WTC11 (cell line): ENCODE data around the gene BEST4. TPM values are rescaled to one million over a fixed set of nuclear protein-coding genes. Genes with fewer than 3 reads are reported as not detected.
A peak's percentile ranks its signal among the peaks of the same experiment; 100 is the strongest.

ENCODE experiments used
- ATAC-seq: fragments of 200-7000 bp; cut with Tn5 transposase; 2 replicates; pipeline ENCODE4 v1.10.0; 2021; ENCODE audit warnings: mild to moderate bottlenecking, moderate library complexity
- CTCF ChIA-PET: fragments of 300-600 bp; sonication (Branson Sonifier 250); formaldehyde crosslinking; loops from one replicate; lab custom pipeline; 2021; ENCODE audit warnings: antibody characterized with exemption; lab: Charles Lee
- POLR2A ChIA-PET: fragments of 350-600 bp; sonication (Branson Sonifier 250); formaldehyde crosslinking; loops from one replicate; lab custom pipeline; 2021; ENCODE audit warnings: antibody characterized with exemption; lab: Charles Lee
- DNase-seq: peaks from one replicate; pipeline ENCODE4 v3.0.0; 2021; ENCODE audit warnings: low spot score
- H3K27ac Mint-ChIP-seq: 2 replicates; pipeline ENCODE4 v1.8.0; 2021; ENCODE audit warnings: mixed read lengths
- H3K27me3 Mint-ChIP-seq: 2 replicates; pipeline ENCODE4 v1.8.0; 2021; ENCODE audit warnings: low read depth, mild to moderate bottlenecking, moderate library complexity, mixed read lengths
- H3K36me3 Mint-ChIP-seq: 2 replicates; pipeline ENCODE4 v1.8.0; 2021; ENCODE audit warnings: mixed read lengths
- H3K4me1 Mint-ChIP-seq: 2 replicates; pipeline ENCODE4 v1.8.0; 2022; ENCODE audit warnings: mixed read lengths
- H3K4me3 Mint-ChIP-seq: 2 replicates; pipeline ENCODE4 v1.8.0; 2021; ENCODE audit warnings: mild to moderate bottlenecking, moderate library complexity, mixed read lengths
- H3K9me3 Mint-ChIP-seq: 2 replicates; pipeline ENCODE4 v1.8.0; 2021; ENCODE audit warnings: mixed read lengths
- EMX1 ChIP-seq: fragments of 250-450 bp; sonication (Bioruptor Pico); IDR thresholded peaks from 2 replicates; pipeline ENCODE4 v1.8.0; 2021; ENCODE audit warnings: mild to moderate bottlenecking
- ETV6 ChIP-seq: sonication (generic); formaldehyde crosslinking; IDR thresholded peaks from 2 replicates; pipeline ENCODE4 v1.8.1; 2022; ENCODE audit warnings: mild to moderate bottlenecking, missing genetic modification reagents
- MYBL2 ChIP-seq: sonication (generic); formaldehyde crosslinking; IDR thresholded peaks from 2 replicates; pipeline ENCODE4 v1.8.1; 2023; ENCODE audit warnings: mild to moderate bottlenecking, moderate library complexity, missing genetic modification reagents
- NFATC4 ChIP-seq: fragments of 250-450 bp; sonication (Bioruptor Pico); IDR thresholded peaks from 2 replicates; pipeline ENCODE4 v1.9.0; 2021; ENCODE audit warnings: mild to moderate bottlenecking
- NR3C1 ChIP-seq: sonication (generic); formaldehyde crosslinking; conservative IDR thresholded peaks from 2 replicates; pipeline ENCODE4 v1.8.1; 2023; ENCODE audit warnings: low read depth, mild to moderate bottlenecking, missing genetic modification reagents
- SMAD3 ChIP-seq: sonication (generic); formaldehyde crosslinking; IDR thresholded peaks from 2 replicates; pipeline ENCODE4 v1.8.0; 2022; ENCODE audit warnings: missing genetic modification reagents, mild to moderate bottlenecking, borderline replicate concordance
- SP1 ChIP-seq: sonication (generic); formaldehyde crosslinking; conservative IDR thresholded peaks from 2 replicates; pipeline ENCODE4 v1.8.1; 2022; ENCODE audit warnings: missing genetic modification reagents
- TEAD1 ChIP-seq: sonication (generic); formaldehyde crosslinking; IDR thresholded peaks from 2 replicates; pipeline ENCODE4 v1.8.0; 2022; ENCODE audit warnings: mild to moderate bottlenecking, missing genetic modification reagents
- ZBTB21 ChIP-seq: sonication (generic); formaldehyde crosslinking; IDR thresholded peaks from 2 replicates; pipeline ENCODE4 v1.8.1; 2023; ENCODE audit warnings: mild to moderate bottlenecking, missing genetic modification reagents, borderline replicate concordance
- ZNF219 ChIP-seq: sonication (generic); formaldehyde crosslinking; IDR thresholded peaks from 2 replicates; pipeline ENCODE4 v1.8.0; 2023; ENCODE audit warnings: missing genetic modification reagents, mild to moderate bottlenecking, borderline replicate concordance
- ZNF263 ChIP-seq: sonication (generic); formaldehyde crosslinking; IDR thresholded peaks from 2 replicates; pipeline ENCODE4 v1.8.1; 2022; ENCODE audit warnings: low read depth, mild to moderate bottlenecking, moderate library complexity, missing genetic modification reagents
- ZNF423 ChIP-seq: fragments of 250-450 bp; sonication (Bioruptor Pico); IDR thresholded peaks from 2 replicates; pipeline ENCODE4 v2.1.2; 2022; ENCODE audit warnings: mild to moderate bottlenecking, moderate library complexity
- total RNA-seq: library from RNA; stranded (reverse); gene quantifications from 3 replicates; pipeline ENCODE4 v1.2.3, GENCODE V29; 2021
- TF ChIP-seq, protein P1 (sequence below): fragments of 250-450 bp; sonication (Bioruptor Pico); IDR thresholded peaks from 2 replicates; pipeline ENCODE4 v1.8.0; 2021; ENCODE audit warnings: mild to moderate bottlenecking
- TF ChIP-seq, protein P2 (sequence below): fragments of 250-450 bp; sonication (Bioruptor Pico); conservative IDR thresholded peaks from 2 replicates; pipeline ENCODE4 v1.9.0; 2021; ENCODE audit warnings: mild to moderate bottlenecking
- TF ChIP-seq, protein P3 (sequence below): sonication (generic); formaldehyde crosslinking; IDR thresholded peaks from 2 replicates; pipeline ENCODE4 v1.8.1; 2023; ENCODE audit warnings: mild to moderate bottlenecking, missing genetic modification reagents, moderate library complexity
- TF ChIP-seq, protein P4 (sequence below): fragments of 250-450 bp; sonication (Bioruptor Pico); IDR thresholded peaks from 2 replicates; pipeline ENCODE4 v1.9.0; 2021; ENCODE audit warnings: mild to moderate bottlenecking
- TF ChIP-seq, protein P5 (sequence below): sonication (generic); formaldehyde crosslinking; IDR thresholded peaks from 2 replicates; pipeline ENCODE4 v1.8.0; 2023; ENCODE audit warnings: missing genetic modification reagents
- TF ChIP-seq, protein P6 (sequence below): sonication (generic); formaldehyde crosslinking; IDR thresholded peaks from 2 replicates; pipeline ENCODE4 v1.8.0; 2022; ENCODE audit warnings: mild to moderate bottlenecking, missing genetic modification reagents

Gene BEST4
- total RNA-seq, 1 experiment from 2014 or later, result 1.6 TPM

DNA sequence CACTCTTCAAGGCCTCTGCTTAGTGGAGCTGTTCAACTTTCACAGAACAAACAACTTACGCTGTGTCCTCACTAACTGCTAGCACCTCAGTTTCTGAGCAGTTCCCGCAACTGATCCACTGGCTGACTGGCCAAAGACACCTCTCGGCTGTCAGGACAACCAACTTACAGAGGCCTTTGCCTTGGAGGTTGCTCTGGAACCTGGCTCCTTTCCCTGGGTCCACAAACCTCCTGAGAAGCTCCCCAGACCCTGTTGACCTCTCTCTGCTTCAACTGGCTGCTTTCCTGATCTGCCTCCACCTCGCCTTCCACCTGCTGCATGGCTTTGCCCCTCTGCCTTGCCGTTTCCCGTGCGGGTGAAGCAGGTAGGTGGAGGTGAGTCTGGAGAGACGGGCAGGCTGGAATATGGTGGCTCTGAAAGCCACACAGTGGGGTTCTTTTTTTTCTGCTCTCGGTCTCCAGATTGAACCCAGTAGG, 33.3 kb upstream of the BEST4 start:
- ChIA-PET POLR2A (interaction anchor here (2.7 to 3.2 kb wide), 2 partner anchors 12 to 28 kb away, joined by 9 to 16 read pairs; partner anchors contain the start of gene BTBD19), CTCF (interaction anchor here (0.5 to 2.8 kb wide), 7 partner anchors 10 to 52 kb away, joined by 3 to 13 read pairs (median 3); partner anchors contain the start of genes PLK3 and PTCH2)
- no peak for DNase-seq
- H3K4me1 Mint-ChIP-seq, result peaks cover 18% of the 10 kb centered on the region
- H3K27me3 Mint-ChIP-seq, result no peaks in the 10 kb centered on the region
- ATAC-seq, result no peak
- TF ChIP-seq ZBTB21 (CRISPR knock-in tag), result no peak
- TF ChIP-seq MYBL2, result no peak
- no peak for TF ChIP-seq ZNF423 (CRISPR knock-in tag)
- TF ChIP-seq TEAD1 (CRISPR knock-in tag), result no peak
- H3K9me3 Mint-ChIP-seq, result no peaks in the 10 kb centered on the region
- H3K27ac Mint-ChIP-seq, result 0 out of 2 replicates have a peak overlapping the region, but pooled peaks have one; percentile 42
- peak overlapping the region; percentile 81 for H3K4me3 Mint-ChIP-seq
- no peaks in the 10 kb centered on the region for H3K36me3 Mint-ChIP-seq

DNA sequence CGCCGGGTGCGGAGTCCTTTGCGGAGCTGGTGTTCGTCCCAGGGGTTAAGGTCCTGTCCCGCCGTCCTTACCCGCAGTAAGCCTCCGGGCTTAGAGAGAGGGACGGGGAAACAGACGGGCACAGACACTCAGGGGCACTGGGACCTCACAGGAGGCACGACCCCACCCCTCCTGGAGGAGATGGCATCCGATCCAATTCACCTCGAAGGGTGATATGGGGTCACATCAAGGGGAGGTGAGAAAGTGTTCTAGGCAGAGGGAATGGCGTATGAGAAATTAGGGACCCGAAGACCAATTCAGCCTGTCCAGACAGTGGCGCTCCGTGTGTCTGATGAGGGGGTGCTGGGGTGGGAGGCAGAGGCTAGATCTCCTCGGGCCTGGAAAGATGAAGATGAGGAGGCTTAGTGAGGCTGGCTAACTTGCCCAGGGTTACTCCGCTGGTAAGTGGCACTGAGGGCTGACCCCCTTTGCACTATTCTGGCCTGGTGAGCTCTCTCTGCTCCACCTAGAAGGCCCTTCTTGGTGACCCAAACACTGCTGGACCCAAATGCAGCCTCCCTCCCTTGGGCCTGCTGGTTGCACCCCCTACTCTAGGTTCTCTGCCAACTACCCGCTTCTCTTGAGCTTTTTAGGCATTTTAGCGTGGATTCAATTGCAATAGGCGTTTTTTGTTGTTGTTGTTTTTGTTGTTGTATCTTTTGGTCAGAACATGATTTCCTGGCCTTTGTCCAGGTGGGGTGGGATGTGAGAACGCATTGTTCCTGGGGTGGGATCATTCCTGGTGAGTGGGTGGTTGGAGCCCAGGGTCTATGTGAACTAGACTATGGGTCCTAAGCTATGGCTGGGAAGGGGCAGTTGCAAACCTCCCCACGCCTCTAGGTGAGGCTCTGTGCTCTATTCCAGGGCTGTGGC, 32.6 kb upstream of the BEST4 start:
- Mint-ChIP-seq H3K27me3 (no peaks in the 10 kb centered on the region), H3K4me3 (peak overlapping the region; percentile 81), H3K4me1 (peaks cover 16% of the 10 kb centered on the region), H3K27ac (peak overlapping the region; percentile 100), H3K36me3 (no peaks in the 10 kb centered on the region), H3K9me3 (no peaks in the 10 kb centered on the region)
- ATAC-seq (peak; percentile 2), DNase-seq (no peak)
- no peak for TF ChIP-seq SMAD3 (CRISPR knock-in tag)
- no peak for TF ChIP-seq ZNF263
- TF ChIP-seq ZNF219 (CRISPR knock-in tag), result no peak
- TF ChIP-seq, protein P1, sequence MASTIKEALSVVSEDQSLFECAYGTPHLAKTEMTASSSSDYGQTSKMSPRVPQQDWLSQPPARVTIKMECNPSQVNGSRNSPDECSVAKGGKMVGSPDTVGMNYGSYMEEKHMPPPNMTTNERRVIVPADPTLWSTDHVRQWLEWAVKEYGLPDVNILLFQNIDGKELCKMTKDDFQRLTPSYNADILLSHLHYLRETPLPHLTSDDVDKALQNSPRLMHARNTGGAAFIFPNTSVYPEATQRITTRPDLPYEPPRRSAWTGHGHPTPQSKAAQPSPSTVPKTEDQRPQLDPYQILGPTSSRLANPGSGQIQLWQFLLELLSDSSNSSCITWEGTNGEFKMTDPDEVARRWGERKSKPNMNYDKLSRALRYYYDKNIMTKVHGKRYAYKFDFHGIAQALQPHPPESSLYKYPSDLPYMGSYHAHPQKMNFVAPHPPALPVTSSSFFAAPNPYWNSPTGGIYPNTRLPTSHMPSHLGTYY (CRISPR knock-in tag), result no peak
- TF ChIP-seq, protein P2, sequence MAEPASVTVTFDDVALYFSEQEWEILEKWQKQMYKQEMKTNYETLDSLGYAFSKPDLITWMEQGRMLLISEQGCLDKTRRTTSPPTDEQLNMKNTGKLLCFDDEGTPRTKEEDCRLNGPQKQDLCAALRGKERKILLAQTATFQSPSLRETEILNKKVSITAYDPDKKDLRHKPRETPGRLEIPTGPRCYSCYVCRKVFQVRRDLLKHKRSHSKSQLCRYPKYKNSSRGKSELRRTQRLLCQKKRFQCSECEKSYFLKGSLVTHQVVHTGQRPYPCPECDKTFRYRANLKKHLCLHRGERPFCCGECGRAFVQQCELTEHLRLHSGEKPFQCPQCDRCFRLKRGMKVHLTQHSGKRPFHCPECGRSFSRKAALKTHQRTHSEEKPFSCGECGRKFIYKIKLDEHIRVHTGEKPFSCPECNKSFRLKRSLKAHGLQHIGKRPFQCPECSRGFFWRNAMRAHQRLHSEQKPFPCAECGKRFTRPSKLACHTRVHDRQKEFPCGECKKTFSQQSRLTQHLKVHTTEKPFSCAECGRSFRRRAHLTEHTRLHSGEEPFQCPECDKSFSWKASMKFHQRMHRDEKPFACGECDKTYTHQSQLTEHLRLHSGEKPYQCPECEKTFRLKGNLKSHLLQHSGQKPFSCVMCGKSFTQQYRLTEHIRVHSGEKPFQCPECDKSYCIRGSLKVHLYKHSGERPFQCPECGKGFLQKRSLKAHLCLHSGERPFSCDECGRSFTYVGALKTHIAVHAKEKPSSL (CRISPR knock-in tag), result no peak
- no peak for TF ChIP-seq MYBL2
- TF ChIP-seq SP1 (CRISPR knock-in tag), result no peak
- TF ChIP-seq NFATC4 (CRISPR knock-in tag), result no peak
- TF ChIP-seq, protein P3, sequence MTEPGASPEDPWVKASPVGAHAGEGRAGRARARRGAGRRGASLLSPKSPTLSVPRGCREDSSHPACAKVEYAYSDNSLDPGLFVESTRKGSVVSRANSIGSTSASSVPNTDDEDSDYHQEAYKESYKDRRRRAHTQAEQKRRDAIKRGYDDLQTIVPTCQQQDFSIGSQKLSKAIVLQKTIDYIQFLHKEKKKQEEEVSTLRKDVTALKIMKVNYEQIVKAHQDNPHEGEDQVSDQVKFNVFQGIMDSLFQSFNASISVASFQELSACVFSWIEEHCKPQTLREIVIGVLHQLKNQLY (CRISPR knock-in tag), result no peak
- no peak for TF ChIP-seq ETV6 (CRISPR knock-in tag)
- TF ChIP-seq, protein P4, sequence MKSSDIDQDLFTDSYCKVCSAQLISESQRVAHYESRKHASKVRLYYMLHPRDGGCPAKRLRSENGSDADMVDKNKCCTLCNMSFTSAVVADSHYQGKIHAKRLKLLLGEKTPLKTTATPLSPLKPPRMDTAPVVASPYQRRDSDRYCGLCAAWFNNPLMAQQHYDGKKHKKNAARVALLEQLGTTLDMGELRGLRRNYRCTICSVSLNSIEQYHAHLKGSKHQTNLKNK, result no peak
- TF ChIP-seq, protein P5, sequence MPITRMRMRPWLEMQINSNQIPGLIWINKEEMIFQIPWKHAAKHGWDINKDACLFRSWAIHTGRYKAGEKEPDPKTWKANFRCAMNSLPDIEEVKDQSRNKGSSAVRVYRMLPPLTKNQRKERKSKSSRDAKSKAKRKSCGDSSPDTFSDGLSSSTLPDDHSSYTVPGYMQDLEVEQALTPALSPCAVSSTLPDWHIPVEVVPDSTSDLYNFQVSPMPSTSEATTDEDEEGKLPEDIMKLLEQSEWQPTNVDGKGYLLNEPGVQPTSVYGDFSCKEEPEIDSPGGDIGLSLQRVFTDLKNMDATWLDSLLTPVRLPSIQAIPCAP (CRISPR knock-in tag), result no peak
- TF ChIP-seq, protein P6, sequence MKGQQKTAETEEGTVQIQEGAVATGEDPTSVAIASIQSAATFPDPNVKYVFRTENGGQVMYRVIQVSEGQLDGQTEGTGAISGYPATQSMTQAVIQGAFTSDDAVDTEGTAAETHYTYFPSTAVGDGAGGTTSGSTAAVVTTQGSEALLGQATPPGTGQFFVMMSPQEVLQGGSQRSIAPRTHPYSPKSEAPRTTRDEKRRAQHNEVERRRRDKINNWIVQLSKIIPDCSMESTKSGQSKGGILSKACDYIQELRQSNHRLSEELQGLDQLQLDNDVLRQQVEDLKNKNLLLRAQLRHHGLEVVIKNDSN, result no peak
- no peak for TF ChIP-seq NR3C1 (CRISPR knock-in tag)
- TF ChIP-seq EMX1, result no peak
- ChIA-PET POLR2A (interaction anchor here (2.3 to 3.2 kb wide), 3 partner anchors 12 to 99 kb away, joined by 9 to 20 read pairs (median 16); partner anchors contain the start of gene BTBD19), CTCF (interaction anchor here (0.5 to 2.8 kb wide), 7 partner anchors 10 to 51 kb away, joined by 3 to 13 read pairs (median 3); partner anchors contain the start of genes PLK3 and PTCH2)
